Gastrocnemius medialis (tissue), 4 donors: ENCODE measurements around the gene ACVR1. TPM values are rescaled to one million over a fixed set of nuclear protein-coding genes. Genes with fewer than 3 reads are reported as not detected.

ENCODE experiments used
- ATAC-seq, 2 donors: fragments of 150-250 bp; one replicate each; pipeline ENCODE4 v1.9.1; 2016
- DNase-seq, 2 donors: peaks; one replicate each; pipeline ENCODE4 v3.0.0-alpha.2; 2019
- H3K27ac ChIP-seq, 4 donors: fragments of 200-600 bp; sonication (generic); 1 replicate in 1 of 4; 2 replicates in 3 of 4; pipeline ENCODE4 v1.5.1; 2016 to 2018; ENCODE audit warnings: mild to moderate bottlenecking in 2 of 4, moderate library complexity in 1 of 4
- H3K27me3 ChIP-seq, 3 donors: fragments of 200-600 bp; sonication (generic) in 2 of 3; 1 replicate in 1 of 3; 2 replicates in 2 of 3; pipeline versions ENCODE4 v1.5.1 to v1.6.0; 2016 to 2019; ENCODE audit warnings: mild to moderate bottlenecking in 1 of 3, moderate library complexity in 1 of 3
- H3K36me3 ChIP-seq, 2 donors: fragments of 200-600 bp; sonication (generic) in 1 of 2; one replicate each; pipeline ENCODE4 v1.5.1; 2017 to 2018
- H3K4me1 ChIP-seq, 2 donors: fragments of 200-600 bp; sonication (generic) in 1 of 2; one replicate each; pipeline ENCODE4 v1.5.1; 2016 to 2017; ENCODE audit warnings: mild to moderate bottlenecking in 2 of 2
- H3K4me3 ChIP-seq, 4 donors: fragments of 200-600 bp; sonication (generic) in 3 of 4; 1 replicate in 1 of 4; 2 replicates in 3 of 4; pipeline ENCODE4 v1.5.1; 2016 to 2019; ENCODE audit warnings: mild to moderate bottlenecking in 2 of 4
- H3K9me3 ChIP-seq, 3 donors: fragments of 200-600 bp; sonication (generic) in 2 of 3; 1 replicate in 1 of 3; 2 replicates in 2 of 3; pipeline ENCODE4 v1.5.1; 2016 to 2019
- POLR2A ChIP-seq, 2 donors: fragments of 450-650 bp; IDR thresholded peaks; one replicate each; pipeline ENCODE4 v1.6.1; 2017; ENCODE audit warnings: antibody characterized with exemption in 2 of 2, mild to moderate bottlenecking in 2 of 2, moderate library complexity in 2 of 2
- in situ Hi-C, 4 donors: fragments of 200-750 bp; cut with MboI; loops; one replicate each; pipeline versions ENCODE4 v1.15.0 to v1.8.0; 2017; ENCODE audit warnings: low sequenced_read_pairs in 4 of 4
- intact Hi-C: fragments of 100-400 bp; cut with DNase I; formaldehyde crosslinking; loops from one replicate; pipeline ENCODE4 v1.15.1; 2023; ENCODE audit warnings: low total_unique reads
- total RNA-seq, 4 donors: library from RNA; depleted of rRNA; stranded (reverse); fragments of >200 nt; gene quantifications; one replicate each; pipeline versions ENCODE4 v1.1.0 to v1.2.3, GENCODE V29; 2016
- TF ChIP-seq, protein P1 (sequence below), 5 experiments: fragments of 450-650 bp in 3 of 5; fragments of 200-600 bp in 2 of 5; sonication (generic) in 2 of 5; IDR thresholded peaks in 4 of 5; conservative IDR thresholded peaks in 1 of 5; 1 replicate in 4 of 5; 2 replicates in 1 of 5; pipeline ENCODE4 v1.5.1; 2016 to 2019; ENCODE audit warnings: antibody characterized with exemption in 5 of 5, mild to moderate bottlenecking in 3 of 5, moderate library complexity in 3 of 5

The ACVR1 gene
- total RNA-seq, 4 donors from 2014 or later = 10.8 to 18.4 (median 12.2) TPM

DNA sequence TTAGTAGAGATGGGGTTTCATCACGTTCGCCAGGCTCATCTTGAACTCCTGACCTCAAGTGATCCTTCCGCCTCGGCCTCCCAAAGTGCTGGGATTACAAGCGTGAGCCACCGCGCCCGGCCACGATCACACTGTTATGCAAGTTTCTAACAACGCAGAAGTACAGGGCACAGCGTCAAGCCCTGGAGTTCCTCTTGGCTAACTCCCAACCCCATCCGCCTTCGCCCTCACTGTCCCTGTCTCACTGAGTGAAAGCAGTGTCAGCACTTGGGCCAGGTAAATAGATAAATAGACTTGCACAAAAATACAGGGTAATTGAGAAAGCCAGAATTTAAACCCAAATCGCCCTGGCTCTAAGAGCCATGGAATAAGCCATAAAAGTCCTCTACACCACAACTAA lies 111.7 kb downstream of the ACVR1 start:
- H3K27me3 ChIP-seq = no peaks in the 10 kb centered on the region
- no peak for TF ChIP-seq POLR2A (IDR thresholded peaks at IDR 0.05)
- TF ChIP-seq, protein P1, sequence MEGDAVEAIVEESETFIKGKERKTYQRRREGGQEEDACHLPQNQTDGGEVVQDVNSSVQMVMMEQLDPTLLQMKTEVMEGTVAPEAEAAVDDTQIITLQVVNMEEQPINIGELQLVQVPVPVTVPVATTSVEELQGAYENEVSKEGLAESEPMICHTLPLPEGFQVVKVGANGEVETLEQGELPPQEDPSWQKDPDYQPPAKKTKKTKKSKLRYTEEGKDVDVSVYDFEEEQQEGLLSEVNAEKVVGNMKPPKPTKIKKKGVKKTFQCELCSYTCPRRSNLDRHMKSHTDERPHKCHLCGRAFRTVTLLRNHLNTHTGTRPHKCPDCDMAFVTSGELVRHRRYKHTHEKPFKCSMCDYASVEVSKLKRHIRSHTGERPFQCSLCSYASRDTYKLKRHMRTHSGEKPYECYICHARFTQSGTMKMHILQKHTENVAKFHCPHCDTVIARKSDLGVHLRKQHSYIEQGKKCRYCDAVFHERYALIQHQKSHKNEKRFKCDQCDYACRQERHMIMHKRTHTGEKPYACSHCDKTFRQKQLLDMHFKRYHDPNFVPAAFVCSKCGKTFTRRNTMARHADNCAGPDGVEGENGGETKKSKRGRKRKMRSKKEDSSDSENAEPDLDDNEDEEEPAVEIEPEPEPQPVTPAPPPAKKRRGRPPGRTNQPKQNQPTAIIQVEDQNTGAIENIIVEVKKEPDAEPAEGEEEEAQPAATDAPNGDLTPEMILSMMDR (IDR thresholded peaks at IDR 0.05 in 4 of 5, conservative IDR thresholded peaks at IDR 0.05 in 1 of 5) = no peak
- H3K4me1 ChIP-seq = no peaks in the 10 kb centered on the region
- intact Hi-C loops (no loop called here), in situ Hi-C loops (loop anchor here in 1 of 4 donors (25.0 kb wide), 1 partner anchor 277 kb away; no protein-coding TSS in a partner anchor)
- no peak for ATAC-seq
- no peak overlapping the region for H3K27ac ChIP-seq
- no peak for DNase-seq
- no peak overlapping the region for H3K4me3 ChIP-seq
- no peaks in the 10 kb centered on the region for H3K9me3 ChIP-seq
- peaks cover 4 to 81% of the 10 kb centered on the region in 2 donors for H3K36me3 ChIP-seq

DNA sequence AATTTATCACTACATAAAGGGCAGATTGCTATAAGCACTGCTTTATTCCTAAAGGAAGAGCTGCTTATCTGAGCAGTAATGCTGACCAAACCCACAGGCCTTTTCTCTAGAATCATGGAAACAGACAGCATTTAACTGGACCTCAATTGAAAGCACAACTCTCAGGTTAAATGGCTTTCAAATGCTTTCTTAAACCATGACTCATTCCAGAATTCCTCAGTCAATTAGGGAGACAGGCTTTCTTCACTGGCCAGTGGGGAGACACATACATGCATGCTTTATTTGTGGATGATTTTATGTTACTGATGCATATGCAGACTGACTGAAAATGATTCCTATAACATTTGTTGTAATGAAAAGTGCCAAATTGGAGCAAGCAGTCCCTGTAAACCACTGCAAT lies 114.6 kb downstream of the ACVR1 start:
- no peaks in the 10 kb centered on the region for H3K4me1 ChIP-seq
- TF ChIP-seq POLR2A (IDR thresholded peaks at IDR 0.05) = no peak
- TF ChIP-seq, protein P1 (IDR thresholded peaks at IDR 0.05 in 4 of 5, conservative IDR thresholded peaks at IDR 0.05 in 1 of 5) = no peak
- DNase-seq (no peak), ATAC-seq (no peak)
- H3K4me3 ChIP-seq = no peak overlapping the region
- no peaks in the 10 kb centered on the region for H3K9me3 ChIP-seq
- H3K27me3 ChIP-seq = no peaks in the 10 kb centered on the region
- no peak overlapping the region for H3K27ac ChIP-seq
- in situ Hi-C loops = loop anchor here in 1 of 4 donors (25.0 kb wide), 1 partner anchor 274 kb away; no protein-coding TSS in a partner anchor
- peaks cover 4 to 69% of the 10 kb centered on the region in 2 donors for H3K36me3 ChIP-seq
- intact Hi-C loops = no loop called here

DNA sequence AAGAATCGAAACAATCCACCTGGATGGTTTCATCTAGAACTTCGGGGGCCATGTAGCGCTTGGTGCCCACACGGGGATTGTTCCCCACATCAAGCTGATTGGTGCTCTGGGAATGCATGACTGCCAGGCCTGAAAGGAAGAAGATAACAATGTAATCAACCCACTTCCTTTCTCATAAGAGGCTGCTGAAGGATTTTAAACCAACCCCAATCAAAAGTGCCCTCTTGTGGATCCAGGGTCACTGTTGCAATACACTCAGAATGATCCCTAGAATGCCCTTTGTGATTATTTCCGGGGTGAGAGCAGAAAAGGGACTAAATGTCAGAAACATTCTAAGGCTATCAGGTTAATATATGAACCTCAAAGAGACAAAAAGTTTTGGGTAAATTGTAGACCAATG lies 115.2 kb downstream of the ACVR1 start:
- H3K27me3 ChIP-seq = no peaks in the 10 kb centered on the region
- no peak for ATAC-seq
- H3K4me1 ChIP-seq = no peaks in the 10 kb centered on the region
- H3K27ac ChIP-seq = no peak overlapping the region
- no peaks in the 10 kb centered on the region for H3K9me3 ChIP-seq
- in situ Hi-C loops (loop anchor here in 1 of 4 donors (25.0 kb wide), 1 partner anchor 274 kb away; no protein-coding TSS in a partner anchor), intact Hi-C loops (no loop called here)
- no peak overlapping the region for H3K4me3 ChIP-seq
- H3K36me3 ChIP-seq = peaks cover 4 to 69% of the 10 kb centered on the region in 2 donors
- TF ChIP-seq POLR2A (IDR thresholded peaks at IDR 0.05) = no peak
- TF ChIP-seq, protein P1 (IDR thresholded peaks at IDR 0.05 in 4 of 5, conservative IDR thresholded peaks at IDR 0.05 in 1 of 5) = no peak
- DNase-seq = no peak

DNA sequence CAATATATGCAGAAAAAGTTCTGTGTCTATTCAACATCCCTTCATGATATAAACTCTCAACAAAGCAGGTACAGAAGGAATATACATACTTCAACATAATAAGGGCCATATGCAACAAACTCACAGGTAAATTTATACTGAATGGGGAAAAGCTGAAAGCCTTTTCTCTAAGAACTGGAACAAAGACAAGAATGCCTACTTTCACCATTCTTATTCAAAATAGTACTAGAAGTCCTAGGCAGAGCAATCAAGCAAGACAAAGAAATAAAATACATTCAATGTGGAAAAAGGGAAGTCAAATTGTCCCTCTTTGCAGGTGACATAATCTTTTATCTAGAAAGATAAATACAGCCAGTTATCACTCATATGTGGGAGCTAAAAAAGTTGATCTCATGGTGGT lies 116.3 kb downstream of the ACVR1 start:
- intact Hi-C loops = no loop called here
- H3K36me3 ChIP-seq = peaks cover 0 to 69% of the 10 kb centered on the region in 2 donors

More for the DNA sequence above, 116.3 kb downstream of the ACVR1 start:
- Histone ChIP-seq H3K9me3 (no peaks in the 10 kb centered on the region), H3K4me3 (no peak overlapping the region), H3K4me1 (no peaks in the 10 kb centered on the region), H3K27ac (no peak overlapping the region), H3K27me3 (no peaks in the 10 kb centered on the region)
- no peak for ATAC-seq
- no peak for DNase-seq
- in situ Hi-C loops = loop anchor here in 1 of 4 donors (25.0 kb wide), 1 partner anchor 273 kb away; no protein-coding TSS in a partner anchor
- TF ChIP-seq, protein P1 (IDR thresholded peaks at IDR 0.05 in 4 of 5, conservative IDR thresholded peaks at IDR 0.05 in 1 of 5) = no peak
- no peak for TF ChIP-seq POLR2A (IDR thresholded peaks at IDR 0.05)
